Measurements from ENCODE around the gene QTRT2. TPM values are rescaled to one million over a fixed set of nuclear protein-coding genes. Genes with fewer than 3 reads are reported as not detected.

QTRT2 gene
- total and polyA plus RNA-seq, 2 donors (not counting 1 experiment from before 2014, with no cell fraction given), result 8.8 to 13.5 TPM

DNA sequence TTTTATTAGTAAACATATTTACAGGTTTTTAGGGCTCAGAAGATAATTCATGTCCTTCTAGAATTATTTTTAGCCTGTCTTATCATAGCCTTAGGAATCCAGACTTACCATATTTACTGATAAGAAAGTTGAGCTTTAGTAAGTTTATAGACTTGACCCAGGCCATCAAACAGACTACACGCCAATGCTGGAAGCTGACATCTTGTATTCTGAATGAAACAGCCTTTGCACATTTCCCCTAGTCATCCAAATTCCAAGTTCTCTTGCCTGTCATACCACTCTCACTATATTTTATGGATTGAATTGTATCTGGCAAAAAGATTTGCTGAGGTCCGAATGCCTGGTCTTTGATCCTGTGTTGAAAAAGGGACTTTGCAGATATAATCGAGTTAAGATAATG lies 63.7 kb downstream of the QTRT2 start:
- H3K27ac ChIP-seq (ENCODE audit: insufficient read depth, low read length), result no peak overlapping the region
- no peaks in the 10 kb centered on the region for H3K27me3 ChIP-seq (ENCODE audit: control insufficient read depth, insufficient read depth, low read length)
- TF ChIP-seq, protein P1, sequence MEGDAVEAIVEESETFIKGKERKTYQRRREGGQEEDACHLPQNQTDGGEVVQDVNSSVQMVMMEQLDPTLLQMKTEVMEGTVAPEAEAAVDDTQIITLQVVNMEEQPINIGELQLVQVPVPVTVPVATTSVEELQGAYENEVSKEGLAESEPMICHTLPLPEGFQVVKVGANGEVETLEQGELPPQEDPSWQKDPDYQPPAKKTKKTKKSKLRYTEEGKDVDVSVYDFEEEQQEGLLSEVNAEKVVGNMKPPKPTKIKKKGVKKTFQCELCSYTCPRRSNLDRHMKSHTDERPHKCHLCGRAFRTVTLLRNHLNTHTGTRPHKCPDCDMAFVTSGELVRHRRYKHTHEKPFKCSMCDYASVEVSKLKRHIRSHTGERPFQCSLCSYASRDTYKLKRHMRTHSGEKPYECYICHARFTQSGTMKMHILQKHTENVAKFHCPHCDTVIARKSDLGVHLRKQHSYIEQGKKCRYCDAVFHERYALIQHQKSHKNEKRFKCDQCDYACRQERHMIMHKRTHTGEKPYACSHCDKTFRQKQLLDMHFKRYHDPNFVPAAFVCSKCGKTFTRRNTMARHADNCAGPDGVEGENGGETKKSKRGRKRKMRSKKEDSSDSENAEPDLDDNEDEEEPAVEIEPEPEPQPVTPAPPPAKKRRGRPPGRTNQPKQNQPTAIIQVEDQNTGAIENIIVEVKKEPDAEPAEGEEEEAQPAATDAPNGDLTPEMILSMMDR (conservative IDR thresholded peaks at IDR 0.05 in 1 of 2, IDR thresholded peaks at IDR 0.05 in 1 of 2; ENCODE audit: low read depth in 1 of 2, low read length in 2 of 2), result no peak
- TF ChIP-seq EZH2 (IDR thresholded peaks at IDR 0.05; ENCODE audit: low read length, missing control alignments), result no peak
- peak in 1 of 2 donors; percentile 70 for DNase-seq (ENCODE audit: low read depth in 2 of 2)
- H2AFZ ChIP-seq (ENCODE audit: low read length), result no peak overlapping the region
- peaks cover 8% of the 10 kb centered on the region for H3K4me1 ChIP-seq (ENCODE audit: control insufficient read depth, extremely low read depth, insufficient read depth, low read length)
- no peaks in the 10 kb centered on the region for H3K79me2 ChIP-seq (ENCODE audit: control insufficient read depth, insufficient read depth, low read length)
- H3K36me3 ChIP-seq (ENCODE audit: control insufficient read depth, insufficient read depth, low read length), result no peaks in the 10 kb centered on the region
- H3K9ac ChIP-seq (ENCODE audit: insufficient read depth, low read length), result no peak overlapping the region
- no peak overlapping the region for H3K4me2 ChIP-seq (ENCODE audit: extremely low read depth, insufficient read depth, low read length)
- H4K20me1 ChIP-seq (ENCODE audit: control insufficient read depth, extremely low read depth, insufficient read depth, low read length), result no peaks in the 10 kb centered on the region
- H3K9me3 ChIP-seq (ENCODE audit: control insufficient read depth, insufficient read depth, low read depth, low read length), result no peaks in the 10 kb centered on the region
- no peak overlapping the region for H3K4me3 ChIP-seq (replicated peaks in 1 of 4; ENCODE audit: control extremely low read depth in 1 of 4, insufficient read depth in 1 of 4, low read depth in 3 of 4, low read length in 4 of 4)

- H3K79me2 ChIP-seq (ENCODE audit: control insufficient read depth, insufficient read depth, low read length), result no peaks in the 10 kb centered on the region
- H3K27ac ChIP-seq (ENCODE audit: insufficient read depth, low read length), result no peak overlapping the region
- H3K36me3 ChIP-seq (ENCODE audit: control insufficient read depth, insufficient read depth, low read length), result no peaks in the 10 kb centered on the region
- peak; percentile 78 to 86 for DNase-seq (ENCODE audit: low read depth in 2 of 2)
- no peaks in the 10 kb centered on the region for H4K20me1 ChIP-seq (ENCODE audit: control insufficient read depth, extremely low read depth, insufficient read depth, low read length)
- no peaks in the 10 kb centered on the region for H3K9me3 ChIP-seq (ENCODE audit: control insufficient read depth, insufficient read depth, low read depth, low read length)
- peak overlapping the region; percentile 78 for H3K4me2 ChIP-seq (ENCODE audit: extremely low read depth, insufficient read depth, low read length)
- TF ChIP-seq, protein P1 (conservative IDR thresholded peaks at IDR 0.05 in 1 of 2, IDR thresholded peaks at IDR 0.05 in 1 of 2; ENCODE audit: low read depth in 1 of 2, low read length in 2 of 2), result no peak
- no peak for TF ChIP-seq EZH2 (IDR thresholded peaks at IDR 0.05; ENCODE audit: low read length, missing control alignments)
- peaks cover 8% of the 10 kb centered on the region for H3K4me1 ChIP-seq (ENCODE audit: control insufficient read depth, extremely low read depth, insufficient read depth, low read length)
- no peak overlapping the region for H3K4me3 ChIP-seq (replicated peaks in 1 of 4; ENCODE audit: control extremely low read depth in 1 of 4, insufficient read depth in 1 of 4, low read depth in 3 of 4, low read length in 4 of 4)
- no peaks in the 10 kb centered on the region for H3K27me3 ChIP-seq (ENCODE audit: control insufficient read depth, insufficient read depth, low read length)
- H2AFZ ChIP-seq (ENCODE audit: low read length), result no peak overlapping the region
- no peak overlapping the region for H3K9ac ChIP-seq (ENCODE audit: insufficient read depth, low read length)
Observed at GRCh38 chr3:114122027-114122709, 65.6 kb downstream of the QTRT2 start.

- Histone ChIP-seq H3K4me1 (ENCODE audit: control insufficient read depth, extremely low read depth, insufficient read depth, low read length) (peaks cover 8% of the 10 kb centered on the region), H4K20me1 (ENCODE audit: control insufficient read depth, extremely low read depth, insufficient read depth, low read length) (no peaks in the 10 kb centered on the region), H3K27me3 (ENCODE audit: control insufficient read depth, insufficient read depth, low read length) (no peaks in the 10 kb centered on the region), H3K27ac (ENCODE audit: insufficient read depth, low read length) (no peak overlapping the region), H3K4me2 (ENCODE audit: extremely low read depth, insufficient read depth, low read length) (no peak overlapping the region), H3K9me3 (ENCODE audit: control insufficient read depth, insufficient read depth, low read depth, low read length) (no peaks in the 10 kb centered on the region), H3K9ac (ENCODE audit: insufficient read depth, low read length) (no peak overlapping the region), H3K36me3 (ENCODE audit: control insufficient read depth, insufficient read depth, low read length) (no peaks in the 10 kb centered on the region), H3K79me2 (ENCODE audit: control insufficient read depth, insufficient read depth, low read length) (no peaks in the 10 kb centered on the region), H2AFZ (ENCODE audit: low read length) (no peak overlapping the region), H3K4me3 (replicated peaks in 1 of 4; ENCODE audit: control extremely low read depth in 1 of 4, insufficient read depth in 1 of 4, low read depth in 3 of 4, low read length in 4 of 4) (no peak overlapping the region)
- DNase-seq (ENCODE audit: low read depth in 2 of 2), result peak in 1 of 2 donors; percentile 20
- TF ChIP-seq EZH2 (IDR thresholded peaks at IDR 0.05; ENCODE audit: low read length, missing control alignments), result no peak
- TF ChIP-seq, protein P1 (conservative IDR thresholded peaks at IDR 0.05 in 1 of 2, IDR thresholded peaks at IDR 0.05 in 1 of 2; ENCODE audit: low read depth in 1 of 2, low read length in 2 of 2), result no peak
Observed at GRCh38 chr3:114126461-114126860, 69.9 kb downstream of the QTRT2 start.
